K562 (cell line): ENCODE results near the gene SLC7A6. TPM values are rescaled to one million over a fixed set of nuclear protein-coding genes. Genes with fewer than 3 reads are reported as not detected.
A peak's percentile ranks its signal among the peaks of the same experiment; 100 is the strongest.

Source experiments
- CBX2 ChIP-seq: fragments of 200-600 bp; sonication (generic); IDR thresholded peaks from one replicate; pipeline ENCODE4 v1.6.1; 2012; ENCODE audit warnings: mild to moderate bottlenecking, low read length, inconsistent platforms; ENCODE audit not compliant: insufficient read depth, poor library complexity, severe bottlenecking
- CREB1 ChIP-seq, 2 experiments: sonication (generic) in 1 of 2; formaldehyde crosslinking in 1 of 2; IDR thresholded peaks; 2 replicates each; pipeline versions ENCODE4 v1.6.1 to v1.8.0; 2012 to 2022; ENCODE audit warnings: inconsistent platforms in 1 of 2, mild to moderate bottlenecking in 1 of 2, missing genetic modification reagents in 1 of 2, moderate library complexity in 1 of 2
- DNMT1 ChIP-seq: fragments of 450-650 bp; IDR thresholded peaks from 2 replicates; pipeline ENCODE4 v1.6.1; 2016; ENCODE audit warnings: antibody characterized with exemption, mild to moderate bottlenecking
- HCFC1 ChIP-seq: IDR thresholded peaks from 2 replicates; pipeline ENCODE4 v1.6.1; 2012; ENCODE audit warnings: low read depth, low read length, improper control_type of control experiment
- HDAC8 ChIP-seq: fragments of 450-650 bp; IDR thresholded peaks from 2 replicates; pipeline ENCODE4 v1.6.1; 2016; ENCODE audit warnings: mild to moderate bottlenecking, missing genetic modification characterization, moderate library complexity, missing compliant biosample characterization
- HMGN3 ChIP-seq: IDR thresholded peaks from 2 replicates; pipeline ENCODE4 v1.6.1; 2011; ENCODE audit warnings: borderline replicate concordance, low read depth, mild to moderate bottlenecking, mixed read lengths, low read length; ENCODE audit not compliant: insufficient read length; ENCODE audit errors: extremely low read depth
- IRF1 ChIP-seq: sonication (generic); formaldehyde crosslinking; IDR thresholded peaks from 2 replicates; pipeline ENCODE4 v1.8.0; 2022; ENCODE audit warnings: missing genetic modification reagents, mild to moderate bottlenecking, borderline replicate concordance
- JUN ChIP-seq, 2 experiments: sonication (generic) in 1 of 2; formaldehyde crosslinking in 1 of 2; IDR thresholded peaks; 2 replicates each; pipeline versions ENCODE4 v1.6.1 to v1.8.0; 2012 to 2022; ENCODE audit warnings: borderline replicate concordance in 2 of 2, mild to moderate bottlenecking in 2 of 2, improper control_type of control experiment in 1 of 2, low read depth in 1 of 2, low read length in 1 of 2, missing genetic modification reagents in 1 of 2
- JUND ChIP-seq, 2 experiments: IDR thresholded peaks; 2 replicates in 1 of 2; 3 replicates in 1 of 2; pipeline ENCODE4 v1.6.1; 2011; ENCODE audit warnings: borderline replicate concordance in 2 of 2, low read depth in 2 of 2, low read length in 2 of 2, improper control_type of control experiment in 1 of 2, missing biosample characterization in 1 of 2, missing genetic modification characterization in 1 of 2, missing genetic modification reagents in 1 of 2
- KLF16 ChIP-seq: IDR thresholded peaks from 2 replicates; pipeline ENCODE4 v1.6.1; 2016; ENCODE audit warnings: antibody characterized with exemption
- NEUROD1 ChIP-seq: fragments of 150-350 bp; IDR thresholded peaks from 2 replicates; pipeline ENCODE4 v1.6.1; 2014; ENCODE audit warnings: borderline replicate concordance, low read length, low read depth; ENCODE audit not compliant: partially characterized antibody
- PML ChIP-seq: IDR thresholded peaks from 2 replicates; pipeline ENCODE4 v1.6.1; 2012; ENCODE audit warnings: low read length, inconsistent platforms
- REST ChIP-seq, 2 experiments: fragments of 450-650 bp; formaldehyde crosslinking in 1 of 2; IDR thresholded peaks; 2 replicates each; pipeline versions ENCODE4 v1.4.0 to v1.6.1; 2014 to 2020; ENCODE audit warnings: mild to moderate bottlenecking in 2 of 2, borderline replicate concordance in 1 of 2, low read depth in 1 of 2
- polyA plus RNA-seq, 8 experiments: library from polyadenylated mRNA; depleted of rRNA in 4 of 8; stranded (reverse) in 5 of 8; unstranded in 3 of 8; fragments of >200 nt; fragmentation: Nextera tagmentation in 2 of 8; fragmentation: Illumina TruSeq in 1 of 8; extraction: Ambion mirVana in 2 of 8; extraction: Trizol in 1 of 8; gene quantifications; 2 replicates each; pipeline versions ENCODE4 v1.2.1 to v1.2.3, GENCODE V29; 2011 to 2014; ENCODE audit warnings: inconsistent platforms in 1 of 8, missing spikeins in 1 of 8
- total RNA-seq, 7 experiments: library from RNA; depleted of rRNA in 6 of 7; stranded (reverse); fragments of >200 nt in 6 of 7; fragmentation: Illumina TruSeq in 2 of 7; extraction: Trizol in 2 of 7; gene quantifications; 2 replicates each; pipeline versions ENCODE4 v1.2.1 to v1.2.3, GENCODE V29; 2011 to 2021; ENCODE audit warnings: low replicate concordance in 1 of 7

Gene SLC7A6
- total and polyA plus RNA-seq, 9 of the 15 experiments (the other 6 are each of a cell fraction or from before 2014, with no cell fraction given): 12.6 to 60.1 (median 29.8) TPM

- TF ChIP-seq REST (IDR thresholded peaks at IDR 0.05; ENCODE audit: borderline replicate concordance) (peak; percentile 96), REST (CRISPR knock-in tag; IDR thresholded peaks at IDR 0.05; ENCODE audit: low read depth) (no peak), IRF1 (CRISPR knock-in tag) (no peak), CREB1 (IDR thresholded peaks at IDR 0.05) (peak; percentile 75; the same call in 1 of the 2 replicates), CREB1 (CRISPR knock-in tag; IDR thresholded peaks at IDR 0.05) (peak; percentile 82), JUN (IDR thresholded peaks at IDR 0.05; ENCODE audit: borderline replicate concordance, low read depth, low read length) (0 out of 2 replicates have a peak, but pooled peaks have one; percentile 16), JUN (CRISPR knock-in tag; IDR thresholded peaks at IDR 0.05; ENCODE audit: borderline replicate concordance) (no peak), HCFC1 (peak; percentile 54; the same call in 1 of the 2 replicates), PML (peak; percentile 17; the same call in 1 of the 2 replicates), DNMT1 (no peak), NEUROD1 (peak; percentile 82), HDAC8 (no peak), CBX2 (no peak), JUND (IDR thresholded peaks at IDR 0.05; ENCODE audit: borderline replicate concordance, low read depth, low read length) (peak; percentile 31; the same call in 1 of the 2 replicates), JUND (tag; IDR thresholded peaks at IDR 0.05; ENCODE audit: borderline replicate concordance, low read depth, low read length) (no peak), HMGN3 (peak; percentile 70), KLF16 (peak; percentile 85)
Observed at GRCh38 chr16:68244903-68245853, 19.1 kb upstream of the SLC7A6 start, which contains the start of gene PLA2G15 (continued).
